Measurements from ENCODE around the gene CGRRF1.

CGRRF1 gene

GRCh38 chr14:54555651-54556050 lies 45.9 kb downstream of the CGRRF1 start:
- Histone ChIP-seq H2AFZ (ENCODE audit: low read depth, low read length, severe bottlenecking) (no peak overlapping the region), H3K79me2 (ENCODE audit: insufficient read depth, low read length) (no peaks in the 10 kb centered on the region), H3K9me2 (replicated peaks; ENCODE audit: insufficient read depth, low read length) (no peaks in the 10 kb centered on the region), H3K4me3 (ENCODE audit: insufficient read depth, low read length, poor library complexity, severe bottlenecking) (no peak overlapping the region), H3K27me3 (ENCODE audit: low read length) (no peaks in the 10 kb centered on the region), H3F3A (ENCODE audit: insufficient read depth) (no peaks in the 10 kb centered on the region), H3K4me2 (ENCODE audit: low read depth, low read length, poor library complexity, severe bottlenecking) (no peak overlapping the region), H3K27ac (ENCODE audit: low read depth, low read length) (no peak overlapping the region), H3K36me3 (ENCODE audit: low read length) (no peaks in the 10 kb centered on the region), H3K9ac (ENCODE audit: low read length) (no peak overlapping the region), H3K9me3 (ENCODE audit: insufficient read depth, low read length) (no peaks in the 10 kb centered on the region), H4K20me1 (ENCODE audit: low read depth, low read length) (no peaks in the 10 kb centered on the region)
- no peak for TF ChIP-seq CTCF (IDR thresholded peaks at IDR 0.05; ENCODE audit: insufficient read depth, low read length, poor library complexity, severe bottlenecking)

GRCh38 chr14:54556535-54556934 lies 46.8 kb downstream of the CGRRF1 start:
- H2AFZ ChIP-seq (ENCODE audit: low read depth, low read length, severe bottlenecking), result no peak overlapping the region
- no peaks in the 10 kb centered on the region for H3K27me3 ChIP-seq (ENCODE audit: low read length)
- H3K4me3 ChIP-seq (ENCODE audit: insufficient read depth, low read length, poor library complexity, severe bottlenecking), result no peak overlapping the region
- H3K9me2 ChIP-seq (replicated peaks; ENCODE audit: insufficient read depth, low read length), result no peaks in the 10 kb centered on the region
- no peak for TF ChIP-seq EZH2phosphoT487 (conservative IDR thresholded peaks at IDR 0.05; ENCODE audit: low read length)
- no peak for TF ChIP-seq CTCF (IDR thresholded peaks at IDR 0.05; ENCODE audit: insufficient read depth, low read length, poor library complexity, severe bottlenecking)
- no peaks in the 10 kb centered on the region for H3F3A ChIP-seq (ENCODE audit: insufficient read depth)
- no peak overlapping the region for H3K9ac ChIP-seq (ENCODE audit: low read length)
- H3K9me3 ChIP-seq (ENCODE audit: insufficient read depth, low read length), result no peaks in the 10 kb centered on the region
- H3K79me2 ChIP-seq (ENCODE audit: insufficient read depth, low read length), result no peaks in the 10 kb centered on the region
- no peak overlapping the region for H3K27ac ChIP-seq (ENCODE audit: low read depth, low read length)
- no peak overlapping the region for H3K4me2 ChIP-seq (ENCODE audit: low read depth, low read length, poor library complexity, severe bottlenecking)
- H4K20me1 ChIP-seq (ENCODE audit: low read depth, low read length), result no peaks in the 10 kb centered on the region
- no peaks in the 10 kb centered on the region for H3K36me3 ChIP-seq (ENCODE audit: low read length)

- Histone ChIP-seq H3K9me2 (replicated peaks; ENCODE audit: insufficient read depth, low read length) (no peaks in the 10 kb centered on the region), H3K36me3 (ENCODE audit: low read length) (no peaks in the 10 kb centered on the region), H3K4me3 (ENCODE audit: insufficient read depth, low read length, poor library complexity, severe bottlenecking) (no peak overlapping the region), H3K9ac (ENCODE audit: low read length) (no peak overlapping the region), H2AFZ (ENCODE audit: low read depth, low read length, severe bottlenecking) (no peak overlapping the region), H3K4me2 (ENCODE audit: low read depth, low read length, poor library complexity, severe bottlenecking) (no peak overlapping the region), H3K9me3 (ENCODE audit: insufficient read depth, low read length) (no peaks in the 10 kb centered on the region), H3K27me3 (ENCODE audit: low read length) (no peaks in the 10 kb centered on the region), H3K27ac (ENCODE audit: low read depth, low read length) (no peak overlapping the region), H4K20me1 (ENCODE audit: low read depth, low read length) (0 out of 2 replicates have a peak, but pooled peaks cover 4% of the 10 kb centered on the region), H3F3A (ENCODE audit: insufficient read depth) (peaks cover 9% of the 10 kb centered on the region), H3K79me2 (ENCODE audit: insufficient read depth, low read length) (no peaks in the 10 kb centered on the region)
- TF ChIP-seq EZH2phosphoT487 (conservative IDR thresholded peaks at IDR 0.05; ENCODE audit: low read length) (no peak), CTCF (IDR thresholded peaks at IDR 0.05; ENCODE audit: insufficient read depth, low read length, poor library complexity, severe bottlenecking) (no peak)
Observed at GRCh38 chr14:54562334-54562733, 52.6 kb downstream of the CGRRF1 start.
